Neural cell (in vitro differentiated cells): Measurements from ENCODE around the gene ATP6AP1.

Source experiments
- CTCF ChIP-seq: fragments of 450-650 bp; IDR thresholded peaks from 2 replicates; pipeline ENCODE4 v1.5.1; 2014; ENCODE audit warnings: antibody characterized with exemption, mild to moderate bottlenecking, moderate library complexity; ENCODE audit not compliant: poor library complexity, severe bottlenecking
- EP300 ChIP-seq: fragments of 450-650 bp; conservative IDR thresholded peaks from 2 replicates; pipeline ENCODE4 v1.6.1; 2014; ENCODE audit warnings: antibody characterized with exemption, mild to moderate bottlenecking, moderate library complexity; ENCODE audit not compliant: poor library complexity, severe bottlenecking
- EZH2 ChIP-seq: fragments of 200-600, 300-800 bp; shearing (Covaris generic), sonication (generic); IDR thresholded peaks from 2 replicates; pipeline ENCODE4 v1.6.1; 2014; ENCODE audit warnings: antibody characterized with exemption, low read length, borderline replicate concordance, mild to moderate bottlenecking; ENCODE audit not compliant: insufficient read depth, poor library complexity, severe bottlenecking
- MXI1 ChIP-seq: fragments of 450-650 bp; conservative IDR thresholded peaks from 2 replicates; pipeline ENCODE4 v1.6.1; 2014; ENCODE audit warnings: antibody characterized with exemption, mild to moderate bottlenecking; ENCODE audit not compliant: poor library complexity, severe bottlenecking
- POLR2AphosphoS5 ChIP-seq: IDR thresholded peaks from 2 replicates; pipeline ENCODE4 v1.6.1; 2012
- RAD21 ChIP-seq: fragments of 450-650 bp; conservative IDR thresholded peaks from 2 replicates; pipeline ENCODE4 v1.6.1; 2014; ENCODE audit warnings: antibody characterized with exemption, mild to moderate bottlenecking, moderate library complexity
- SMC3 ChIP-seq: fragments of 450-650 bp; conservative IDR thresholded peaks from 2 replicates; pipeline ENCODE4 v1.6.1; 2014; ENCODE audit warnings: antibody characterized with exemption, mild to moderate bottlenecking, moderate library complexity; ENCODE audit not compliant: poor library complexity
- TAF1 ChIP-seq: IDR thresholded peaks from 2 replicates; pipeline ENCODE4 v1.6.1; 2012; ENCODE audit warnings: low read depth
- TF ChIP-seq, protein P1 (sequence below): IDR thresholded peaks from 2 replicates; pipeline ENCODE4 v1.6.1; 2012; ENCODE audit warnings: borderline replicate concordance

DNA sequence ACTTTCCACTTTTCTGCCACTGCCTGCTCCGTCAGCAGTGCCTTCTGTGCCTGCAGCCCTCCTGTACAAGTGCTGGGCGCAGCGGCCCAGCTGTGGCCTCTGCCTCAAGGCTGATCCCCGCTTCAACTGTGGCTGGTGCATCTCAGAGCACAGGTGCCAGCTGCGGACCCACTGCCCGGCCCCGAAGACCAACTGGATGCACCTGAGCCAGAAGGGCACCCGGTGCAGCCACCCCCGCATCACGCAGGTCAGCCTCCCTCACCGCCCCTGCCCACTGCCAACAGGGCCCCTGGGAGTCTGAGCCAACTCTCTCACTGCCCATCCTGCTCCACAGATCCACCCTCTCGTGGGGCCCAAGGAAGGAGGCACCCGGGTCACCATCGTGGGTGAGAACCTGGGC is 37.1 kb downstream of the ATP6AP1 start:
- TF ChIP-seq CTCF, result no peak
- no peak for TF ChIP-seq EZH2
- TF ChIP-seq, protein P1, sequence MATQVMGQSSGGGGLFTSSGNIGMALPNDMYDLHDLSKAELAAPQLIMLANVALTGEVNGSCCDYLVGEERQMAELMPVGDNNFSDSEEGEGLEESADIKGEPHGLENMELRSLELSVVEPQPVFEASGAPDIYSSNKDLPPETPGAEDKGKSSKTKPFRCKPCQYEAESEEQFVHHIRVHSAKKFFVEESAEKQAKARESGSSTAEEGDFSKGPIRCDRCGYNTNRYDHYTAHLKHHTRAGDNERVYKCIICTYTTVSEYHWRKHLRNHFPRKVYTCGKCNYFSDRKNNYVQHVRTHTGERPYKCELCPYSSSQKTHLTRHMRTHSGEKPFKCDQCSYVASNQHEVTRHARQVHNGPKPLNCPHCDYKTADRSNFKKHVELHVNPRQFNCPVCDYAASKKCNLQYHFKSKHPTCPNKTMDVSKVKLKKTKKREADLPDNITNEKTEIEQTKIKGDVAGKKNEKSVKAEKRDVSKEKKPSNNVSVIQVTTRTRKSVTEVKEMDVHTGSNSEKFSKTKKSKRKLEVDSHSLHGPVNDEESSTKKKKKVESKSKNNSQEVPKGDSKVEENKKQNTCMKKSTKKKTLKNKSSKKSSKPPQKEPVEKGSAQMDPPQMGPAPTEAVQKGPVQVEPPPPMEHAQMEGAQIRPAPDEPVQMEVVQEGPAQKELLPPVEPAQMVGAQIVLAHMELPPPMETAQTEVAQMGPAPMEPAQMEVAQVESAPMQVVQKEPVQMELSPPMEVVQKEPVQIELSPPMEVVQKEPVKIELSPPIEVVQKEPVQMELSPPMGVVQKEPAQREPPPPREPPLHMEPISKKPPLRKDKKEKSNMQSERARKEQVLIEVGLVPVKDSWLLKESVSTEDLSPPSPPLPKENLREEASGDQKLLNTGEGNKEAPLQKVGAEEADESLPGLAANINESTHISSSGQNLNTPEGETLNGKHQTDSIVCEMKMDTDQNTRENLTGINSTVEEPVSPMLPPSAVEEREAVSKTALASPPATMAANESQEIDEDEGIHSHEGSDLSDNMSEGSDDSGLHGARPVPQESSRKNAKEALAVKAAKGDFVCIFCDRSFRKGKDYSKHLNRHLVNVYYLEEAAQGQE, result no peak
- TF ChIP-seq TAF1, result no peak
- TF ChIP-seq MXI1, result no peak
- no peak for TF ChIP-seq POLR2AphosphoS5
- TF ChIP-seq EP300, result no peak
- TF ChIP-seq RAD21, result no peak
- no peak for TF ChIP-seq SMC3
